GM23338 (cell line): ENCODE data around the gene CDC40.

ENCODE experiments used
- CREB1 ChIP-seq: fragments of 250-450 bp; sonication (Bioruptor Pico); IDR thresholded peaks from 2 replicates; pipeline ENCODE4 v1.5.0; 2020; ENCODE audit warnings: low read depth, mild to moderate bottlenecking, moderate library complexity
- CTCF ChIP-seq, 2 experiments: fragments of 200-600 bp in 1 of 2; sonication (generic) in 1 of 2; conservative IDR thresholded peaks; 2 replicates each; pipeline versions ENCODE4 v1.5.1 to v1.6.1; 2016 to 2017; ENCODE audit warnings: antibody characterized with exemption in 2 of 2, low read depth in 2 of 2, mild to moderate bottlenecking in 2 of 2, moderate library complexity in 1 of 2
- EZH2 ChIP-seq: fragments of 200-600 bp; sonication (generic); IDR thresholded peaks from one replicate; pipeline ENCODE4 v1.8.0; 2017; ENCODE audit warnings: antibody characterized with exemption, mild to moderate bottlenecking, low read depth; ENCODE audit not compliant: unreplicated experiment
- EZH2phosphoT487 ChIP-seq: fragments of 200-600 bp; sonication (generic); IDR thresholded peaks from one replicate; pipeline ENCODE4 v1.8.1; 2018; ENCODE audit warnings: antibody characterized with exemption; ENCODE audit not compliant: unreplicated experiment
- JUNB ChIP-seq: IDR thresholded peaks from one replicate; pipeline ENCODE4 v1.6.1; 2016; ENCODE audit warnings: antibody characterized with exemption; ENCODE audit not compliant: unreplicated experiment
- POLR2AphosphoS5 ChIP-seq: IDR thresholded peaks from 2 replicates; pipeline ENCODE4 v1.6.1; 2016; ENCODE audit warnings: antibody characterized with exemption, low read depth
- ZNF114 ChIP-seq: fragments of 250-450 bp; sonication (Bioruptor Pico); IDR thresholded peaks from 2 replicates; pipeline ENCODE4 v1.5.0; 2020; ENCODE audit warnings: mild to moderate bottlenecking, moderate library complexity
- TF ChIP-seq, protein P1 (sequence below): IDR thresholded peaks from one replicate; pipeline ENCODE4 v1.6.1; 2018; ENCODE audit warnings: antibody characterized with exemption; ENCODE audit not compliant: unreplicated experiment
- TF ChIP-seq, protein P2 (sequence below): fragments of 250-450 bp; sonication (Bioruptor Pico); IDR thresholded peaks from 2 replicates; pipeline ENCODE4 v1.5.0; 2020; ENCODE audit warnings: mild to moderate bottlenecking, moderate library complexity

DNA sequence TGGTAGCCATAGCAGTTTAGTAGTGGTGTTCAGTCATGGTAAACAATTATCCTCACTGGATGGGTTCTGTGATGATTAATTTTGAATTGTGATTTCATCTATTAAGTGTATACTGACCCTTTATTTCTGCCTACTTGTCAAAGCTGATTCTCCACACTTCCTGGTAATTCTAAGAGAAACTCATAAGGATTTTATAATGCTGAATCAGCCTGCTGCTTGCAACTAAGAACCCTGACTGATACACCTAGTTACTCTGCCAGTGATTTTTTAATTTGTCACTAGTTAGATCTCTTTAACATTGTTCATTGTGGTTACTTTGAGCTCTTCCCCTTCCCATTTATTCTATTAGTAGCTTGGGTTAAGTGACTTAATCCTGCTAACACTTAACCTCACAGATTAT lies 8.6 kb downstream of the CDC40 start:
- TF ChIP-seq CTCF (conservative IDR thresholded peaks at IDR 0.05; ENCODE audit: low read depth in 2 of 2) (no peak), CREB1 (CRISPR knock-in tag) (no peak), POLR2AphosphoS5 (no peak), EZH2 (no peak), JUNB (no peak), EZH2phosphoT487 (no peak), ZNF114 (CRISPR knock-in tag) (no peak)
- TF ChIP-seq, protein P1, sequence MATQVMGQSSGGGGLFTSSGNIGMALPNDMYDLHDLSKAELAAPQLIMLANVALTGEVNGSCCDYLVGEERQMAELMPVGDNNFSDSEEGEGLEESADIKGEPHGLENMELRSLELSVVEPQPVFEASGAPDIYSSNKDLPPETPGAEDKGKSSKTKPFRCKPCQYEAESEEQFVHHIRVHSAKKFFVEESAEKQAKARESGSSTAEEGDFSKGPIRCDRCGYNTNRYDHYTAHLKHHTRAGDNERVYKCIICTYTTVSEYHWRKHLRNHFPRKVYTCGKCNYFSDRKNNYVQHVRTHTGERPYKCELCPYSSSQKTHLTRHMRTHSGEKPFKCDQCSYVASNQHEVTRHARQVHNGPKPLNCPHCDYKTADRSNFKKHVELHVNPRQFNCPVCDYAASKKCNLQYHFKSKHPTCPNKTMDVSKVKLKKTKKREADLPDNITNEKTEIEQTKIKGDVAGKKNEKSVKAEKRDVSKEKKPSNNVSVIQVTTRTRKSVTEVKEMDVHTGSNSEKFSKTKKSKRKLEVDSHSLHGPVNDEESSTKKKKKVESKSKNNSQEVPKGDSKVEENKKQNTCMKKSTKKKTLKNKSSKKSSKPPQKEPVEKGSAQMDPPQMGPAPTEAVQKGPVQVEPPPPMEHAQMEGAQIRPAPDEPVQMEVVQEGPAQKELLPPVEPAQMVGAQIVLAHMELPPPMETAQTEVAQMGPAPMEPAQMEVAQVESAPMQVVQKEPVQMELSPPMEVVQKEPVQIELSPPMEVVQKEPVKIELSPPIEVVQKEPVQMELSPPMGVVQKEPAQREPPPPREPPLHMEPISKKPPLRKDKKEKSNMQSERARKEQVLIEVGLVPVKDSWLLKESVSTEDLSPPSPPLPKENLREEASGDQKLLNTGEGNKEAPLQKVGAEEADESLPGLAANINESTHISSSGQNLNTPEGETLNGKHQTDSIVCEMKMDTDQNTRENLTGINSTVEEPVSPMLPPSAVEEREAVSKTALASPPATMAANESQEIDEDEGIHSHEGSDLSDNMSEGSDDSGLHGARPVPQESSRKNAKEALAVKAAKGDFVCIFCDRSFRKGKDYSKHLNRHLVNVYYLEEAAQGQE, result no peak
- TF ChIP-seq, protein P2, sequence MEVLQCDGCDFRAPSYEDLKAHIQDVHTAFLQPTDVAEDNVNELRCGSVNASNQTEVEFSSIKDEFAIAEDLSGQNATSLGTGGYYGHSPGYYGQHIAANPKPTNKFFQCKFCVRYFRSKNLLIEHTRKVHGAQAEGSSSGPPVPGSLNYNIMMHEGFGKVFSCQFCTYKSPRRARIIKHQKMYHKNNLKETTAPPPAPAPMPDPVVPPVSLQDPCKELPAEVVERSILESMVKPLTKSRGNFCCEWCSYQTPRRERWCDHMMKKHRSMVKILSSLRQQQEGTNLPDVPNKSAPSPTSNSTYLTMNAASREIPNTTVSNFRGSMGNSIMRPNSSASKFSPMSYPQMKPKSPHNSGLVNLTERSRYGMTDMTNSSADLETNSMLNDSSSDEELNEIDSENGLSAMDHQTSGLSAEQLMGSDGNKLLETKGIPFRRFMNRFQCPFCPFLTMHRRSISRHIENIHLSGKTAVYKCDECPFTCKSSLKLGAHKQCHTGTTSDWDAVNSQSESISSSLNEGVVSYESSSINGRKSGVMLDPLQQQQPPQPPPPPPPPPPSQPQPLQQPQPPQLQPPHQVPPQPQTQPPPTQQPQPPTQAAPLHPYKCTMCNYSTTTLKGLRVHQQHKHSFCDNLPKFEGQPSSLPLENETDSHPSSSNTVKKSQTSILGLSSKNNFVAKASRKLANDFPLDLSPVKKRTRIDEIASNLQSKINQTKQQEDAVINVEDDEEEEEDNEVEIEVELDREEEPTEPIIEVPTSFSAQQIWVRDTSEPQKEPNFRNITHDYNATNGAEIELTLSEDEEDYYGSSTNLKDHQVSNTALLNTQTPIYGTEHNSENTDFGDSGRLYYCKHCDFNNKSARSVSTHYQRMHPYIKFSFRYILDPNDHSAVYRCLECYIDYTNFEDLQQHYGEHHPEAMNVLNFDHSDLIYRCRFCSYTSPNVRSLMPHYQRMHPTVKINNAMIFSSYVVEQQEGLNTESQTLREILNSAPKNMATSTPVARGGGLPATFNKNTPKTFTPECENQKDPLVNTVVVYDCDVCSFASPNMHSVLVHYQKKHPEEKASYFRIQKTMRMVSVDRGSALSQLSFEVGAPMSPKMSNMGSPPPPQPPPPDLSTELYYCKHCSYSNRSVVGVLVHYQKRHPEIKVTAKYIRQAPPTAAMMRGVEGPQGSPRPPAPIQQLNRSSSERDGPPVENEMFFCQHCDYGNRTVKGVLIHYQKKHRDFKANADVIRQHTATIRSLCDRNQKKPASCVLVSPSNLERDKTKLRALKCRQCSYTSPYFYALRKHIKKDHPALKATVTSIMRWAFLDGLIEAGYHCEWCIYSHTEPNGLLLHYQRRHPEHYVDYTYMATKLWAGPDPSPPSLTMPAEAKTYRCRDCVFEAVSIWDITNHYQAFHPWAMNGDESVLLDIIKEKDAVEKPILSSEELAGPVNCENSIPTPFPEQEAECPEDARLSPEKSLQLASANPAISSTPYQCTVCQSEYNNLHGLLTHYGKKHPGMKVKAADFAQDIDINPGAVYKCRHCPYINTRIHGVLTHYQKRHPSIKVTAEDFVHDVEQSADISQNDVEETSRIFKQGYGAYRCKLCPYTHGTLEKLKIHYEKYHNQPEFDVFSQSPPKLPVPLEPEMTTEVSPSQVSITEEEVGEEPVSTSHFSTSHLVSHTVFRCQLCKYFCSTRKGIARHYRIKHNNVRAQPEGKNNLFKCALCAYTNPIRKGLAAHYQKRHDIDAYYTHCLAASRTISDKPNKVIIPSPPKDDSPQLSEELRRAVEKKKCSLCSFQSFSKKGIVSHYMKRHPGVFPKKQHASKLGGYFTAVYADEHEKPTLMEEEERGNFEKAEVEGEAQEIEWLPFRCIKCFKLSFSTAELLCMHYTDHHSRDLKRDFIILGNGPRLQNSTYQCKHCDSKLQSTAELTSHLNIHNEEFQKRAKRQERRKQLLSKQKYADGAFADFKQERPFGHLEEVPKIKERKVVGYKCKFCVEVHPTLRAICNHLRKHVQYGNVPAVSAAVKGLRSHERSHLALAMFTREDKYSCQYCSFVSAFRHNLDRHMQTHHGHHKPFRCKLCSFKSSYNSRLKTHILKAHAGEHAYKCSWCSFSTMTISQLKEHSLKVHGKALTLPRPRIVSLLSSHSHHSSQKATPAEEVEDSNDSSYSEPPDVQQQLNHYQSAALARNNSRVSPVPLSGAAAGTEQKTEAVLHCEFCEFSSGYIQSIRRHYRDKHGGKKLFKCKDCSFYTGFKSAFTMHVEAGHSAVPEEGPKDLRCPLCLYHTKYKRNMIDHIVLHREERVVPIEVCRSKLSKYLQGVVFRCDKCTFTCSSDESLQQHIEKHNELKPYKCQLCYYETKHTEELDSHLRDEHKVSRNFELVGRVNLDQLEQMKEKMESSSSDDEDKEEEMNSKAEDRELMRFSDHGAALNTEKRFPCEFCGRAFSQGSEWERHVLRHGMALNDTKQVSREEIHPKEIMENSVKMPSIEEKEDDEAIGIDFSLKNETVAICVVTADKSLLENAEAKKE (CRISPR knock-in tag), result no peak
